Bronchial epithelial cell (primary cell): ENCODE measurements around the gene RET. TPM values are rescaled to one million over a fixed set of nuclear protein-coding genes. Genes with fewer than 3 reads are reported as not detected.

Source experiments
- DNase-seq: peaks from one replicate; pipeline ENCODE4 v3.0.0-alpha.2; 2010; ENCODE audit warnings: low read depth
- FAIRE-seq: peaks from 2 replicates; lab custom pipeline; 2011; peaks lifted over from hg19 to GRCh38; lab: Jason Lieb, UNC
- H3K27me3 ChIP-seq: 2 replicates; pipeline ENCODE4 v1.5.1; 2011; ENCODE audit warnings: low read length; ENCODE audit not compliant: control insufficient read depth, insufficient read depth
- H3K36me3 ChIP-seq: 2 replicates; pipeline ENCODE4 v1.5.1; 2011; ENCODE audit warnings: low read length; ENCODE audit not compliant: control insufficient read depth, insufficient read depth
- H3K4me3 ChIP-seq: 2 replicates; pipeline ENCODE4 v1.5.1; 2011; ENCODE audit warnings: mild to moderate bottlenecking, low read depth, low read length, control low read depth
- total RNA-seq: library from RNA; depleted of rRNA; stranded (reverse); fragments of >200 nt; gene quantifications from 2 replicates; pipeline ENCODE4 v1.2.1, GENCODE V29; 2014
- TF ChIP-seq, protein P1 (sequence below): IDR thresholded peaks from 2 replicates; pipeline ENCODE4 v1.5.1; 2011; ENCODE audit warnings: mild to moderate bottlenecking, moderate library complexity, low read length, control low read depth, inconsistent platforms; ENCODE audit not compliant: insufficient read depth, severe bottlenecking

Gene RET
- total RNA-seq, 1 donor from 2014 or later = 0.53 TPM

DNA sequence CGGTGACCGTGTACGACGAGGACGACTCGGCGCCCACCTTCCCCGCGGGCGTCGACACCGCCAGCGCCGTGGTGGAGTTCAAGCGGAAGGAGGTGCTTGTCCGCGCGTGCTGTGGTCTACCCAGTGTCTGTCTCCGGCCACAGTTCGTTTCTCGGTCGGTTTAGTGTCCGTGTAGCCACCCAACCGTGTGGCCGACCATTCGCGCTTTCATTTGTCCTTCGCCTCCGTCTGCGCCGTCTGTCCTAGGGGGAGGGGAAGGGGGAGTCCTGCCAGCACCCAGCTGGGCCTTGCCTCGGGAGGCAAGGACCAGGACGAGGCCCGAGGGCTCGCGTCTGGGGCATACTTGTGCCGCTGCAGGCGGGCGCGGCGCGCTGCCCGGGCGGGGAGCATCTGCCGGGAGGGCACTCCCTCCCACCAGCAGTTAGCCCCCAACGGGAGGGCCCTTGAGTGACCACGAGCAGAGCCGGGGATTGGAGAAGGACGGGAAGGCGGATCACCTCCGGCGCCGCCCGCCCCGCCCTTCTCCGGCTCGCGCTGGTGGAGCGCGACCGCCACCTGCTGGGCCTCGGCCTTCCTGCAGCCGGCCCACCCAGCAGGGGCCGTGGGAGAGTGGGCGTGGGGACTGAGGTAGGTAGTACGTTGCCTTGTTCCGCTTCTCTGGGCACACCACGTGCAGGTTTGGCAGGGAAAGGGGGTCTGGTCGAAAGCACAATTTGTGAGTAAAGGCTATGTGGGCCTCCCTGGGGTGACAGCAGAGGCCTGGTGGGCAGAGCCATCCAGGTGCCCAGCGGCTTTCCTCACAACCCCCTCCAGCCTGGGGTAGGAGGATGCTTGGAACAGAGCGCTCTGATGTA lies 28.5 kb downstream of the RET start:
- DNase-seq (peak; percentile 26), FAIRE-seq (no peak)
- H3K36me3 ChIP-seq = no peaks in the 10 kb centered on the region
- peak overlapping the region; percentile 45 for H3K4me3 ChIP-seq
- peaks cover 9% of the 10 kb centered on the region for H3K27me3 ChIP-seq
- TF ChIP-seq, protein P1, sequence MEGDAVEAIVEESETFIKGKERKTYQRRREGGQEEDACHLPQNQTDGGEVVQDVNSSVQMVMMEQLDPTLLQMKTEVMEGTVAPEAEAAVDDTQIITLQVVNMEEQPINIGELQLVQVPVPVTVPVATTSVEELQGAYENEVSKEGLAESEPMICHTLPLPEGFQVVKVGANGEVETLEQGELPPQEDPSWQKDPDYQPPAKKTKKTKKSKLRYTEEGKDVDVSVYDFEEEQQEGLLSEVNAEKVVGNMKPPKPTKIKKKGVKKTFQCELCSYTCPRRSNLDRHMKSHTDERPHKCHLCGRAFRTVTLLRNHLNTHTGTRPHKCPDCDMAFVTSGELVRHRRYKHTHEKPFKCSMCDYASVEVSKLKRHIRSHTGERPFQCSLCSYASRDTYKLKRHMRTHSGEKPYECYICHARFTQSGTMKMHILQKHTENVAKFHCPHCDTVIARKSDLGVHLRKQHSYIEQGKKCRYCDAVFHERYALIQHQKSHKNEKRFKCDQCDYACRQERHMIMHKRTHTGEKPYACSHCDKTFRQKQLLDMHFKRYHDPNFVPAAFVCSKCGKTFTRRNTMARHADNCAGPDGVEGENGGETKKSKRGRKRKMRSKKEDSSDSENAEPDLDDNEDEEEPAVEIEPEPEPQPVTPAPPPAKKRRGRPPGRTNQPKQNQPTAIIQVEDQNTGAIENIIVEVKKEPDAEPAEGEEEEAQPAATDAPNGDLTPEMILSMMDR = peak; percentile 99

DNA sequence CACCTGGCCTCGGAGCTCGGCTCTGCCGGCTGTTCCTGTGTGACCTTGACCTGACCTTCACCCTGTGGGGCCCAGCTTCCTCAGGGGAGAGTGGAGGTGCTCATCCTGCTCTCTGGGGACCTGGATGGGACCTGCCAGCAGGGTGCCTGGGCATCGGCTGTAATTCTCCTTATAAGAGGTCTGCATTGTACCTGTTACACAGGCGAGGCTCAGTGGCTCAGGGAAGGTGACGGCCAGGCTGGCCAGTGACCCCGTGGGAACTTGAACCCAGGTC lies 29.0 kb downstream of the RET start:
- TF ChIP-seq, protein P1 = no peak
- Histone ChIP-seq H3K36me3 (no peaks in the 10 kb centered on the region), H3K27me3 (peaks cover 9% of the 10 kb centered on the region), H3K4me3 (no peak overlapping the region)
- FAIRE-seq (no peak), DNase-seq (no peak)

DNA sequence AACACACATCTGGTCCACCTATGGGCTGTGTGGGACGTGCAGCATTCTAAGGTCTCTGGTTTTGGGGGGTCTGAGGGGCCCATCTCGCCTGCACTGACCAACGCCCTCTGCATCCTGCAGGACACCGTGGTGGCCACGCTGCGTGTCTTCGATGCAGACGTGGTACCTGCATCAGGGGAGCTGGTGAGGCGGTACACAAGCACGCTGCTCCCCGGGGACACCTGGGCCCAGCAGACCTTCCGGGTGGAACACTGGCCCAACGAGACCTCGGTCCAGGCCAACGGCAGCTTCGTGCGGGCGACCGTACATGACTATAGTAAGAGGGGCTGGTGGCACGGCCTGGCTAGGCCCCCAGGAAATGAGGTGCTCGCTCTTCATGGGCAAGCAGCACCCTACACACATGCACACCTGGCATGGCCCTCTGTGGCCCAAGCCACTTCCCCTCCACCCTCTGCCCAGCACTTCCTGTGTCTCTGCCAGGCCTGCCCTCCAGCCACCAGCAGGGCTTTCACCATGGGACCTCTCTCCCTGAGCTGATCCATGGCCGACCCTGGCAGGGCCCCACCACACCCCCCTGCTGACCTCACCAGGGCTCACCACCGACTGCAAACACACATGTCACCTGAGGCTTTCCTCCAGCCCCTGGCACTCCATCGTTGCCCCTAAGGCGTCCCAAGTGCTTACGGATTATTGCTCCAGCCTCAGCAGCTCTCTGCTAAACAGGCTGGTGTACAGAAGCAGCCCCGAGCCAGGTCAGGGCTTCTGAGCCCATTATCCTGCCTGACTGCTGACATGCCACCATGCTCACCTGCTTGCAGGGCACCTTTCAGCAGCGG lies 29.6 kb downstream of the RET start:
- no peak for FAIRE-seq
- DNase-seq = no peak
- TF ChIP-seq, protein P1 = no peak
- Histone ChIP-seq H3K4me3 (no peak overlapping the region), H3K36me3 (no peaks in the 10 kb centered on the region), H3K27me3 (peaks cover 9% of the 10 kb centered on the region)

DNA sequence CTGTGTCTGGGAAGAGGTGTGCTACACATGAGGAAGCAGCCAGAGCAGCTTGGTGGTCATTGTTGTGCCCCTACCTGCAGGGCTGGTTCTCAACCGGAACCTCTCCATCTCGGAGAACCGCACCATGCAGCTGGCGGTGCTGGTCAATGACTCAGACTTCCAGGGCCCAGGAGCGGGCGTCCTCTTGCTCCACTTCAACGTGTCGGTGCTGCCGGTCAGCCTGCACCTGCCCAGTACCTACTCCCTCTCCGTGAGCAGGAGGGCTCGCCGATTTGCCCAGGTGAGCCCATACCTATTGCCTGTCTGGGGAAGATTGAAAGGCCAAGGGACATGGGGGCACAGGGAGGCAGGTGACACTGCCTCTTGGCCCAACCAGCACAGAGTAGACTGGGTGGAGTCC lies 32.1 kb downstream of the RET start:
- no peak for DNase-seq
- no peak for FAIRE-seq
- peaks cover 6% of the 10 kb centered on the region for H3K27me3 ChIP-seq
- TF ChIP-seq, protein P1 = no peak
- H3K36me3 ChIP-seq = no peaks in the 10 kb centered on the region
- H3K4me3 ChIP-seq = no peak overlapping the region

DNA sequence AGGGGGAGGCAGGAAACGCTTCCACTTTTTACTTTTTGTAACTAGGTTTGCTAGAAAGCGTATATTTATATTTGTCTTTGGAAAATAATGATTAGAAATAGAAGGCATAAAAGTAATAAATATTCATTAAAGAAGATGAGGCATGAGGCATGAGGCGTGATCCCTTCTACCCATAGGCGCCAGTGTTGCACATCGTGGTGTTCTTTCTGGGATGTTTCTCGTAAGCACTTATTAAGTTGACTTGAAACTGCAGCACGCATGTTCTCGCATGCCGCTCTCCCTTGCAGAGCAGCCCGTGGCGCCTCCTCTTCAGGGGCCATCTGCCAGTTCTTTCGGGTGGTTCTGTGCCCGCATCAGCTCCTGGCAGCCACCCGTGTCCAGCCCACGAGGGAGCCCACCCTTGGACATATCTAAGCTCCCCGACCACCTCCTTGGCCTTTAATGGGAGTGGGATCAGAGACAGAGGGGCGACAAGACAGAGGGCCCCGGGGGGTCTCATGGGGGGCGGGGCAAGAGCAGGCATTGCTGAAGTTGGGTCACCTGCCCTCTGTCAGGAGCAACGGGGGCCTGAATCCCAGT lies 32.9 kb downstream of the RET start:
- TF ChIP-seq, protein P1 = no peak
- H3K4me3 ChIP-seq = no peak overlapping the region
- no peaks in the 10 kb centered on the region for H3K36me3 ChIP-seq
- DNase-seq (peak; percentile 2), FAIRE-seq (no peak)
- H3K27me3 ChIP-seq = peaks cover 3% of the 10 kb centered on the region
